ENCODE measurements around the gene MVD. TPM values are rescaled to one million over a fixed set of nuclear protein-coding genes. Genes with fewer than 3 reads are reported as not detected.

Gene MVD
- total and polyA plus RNA-seq, 2 of the 13 experiments (the other 11 are each of a cell fraction or from before 2014, with no cell fraction given) = 28.1 to 187 TPM

- TF ChIP-seq ZNF784 (CRISPR knock-in tag; IDR thresholded peaks at IDR 0.05; ENCODE audit: borderline replicate concordance) (no peak), TFAP4 (IDR thresholded peaks at IDR 0.05; ENCODE audit: borderline replicate concordance, low read depth) (peak; percentile 29; the same call in 1 of the 2 replicates), SALL2 (CRISPR knock-in tag; IDR thresholded peaks at IDR 0.05) (0 out of 2 replicates have a peak, but pooled peaks have one; percentile 26), DNMT1 (CRISPR knock-in tag; IDR thresholded peaks at IDR 0.05) (no peak), SP1 (IDR thresholded peaks at IDR 0.05) (no peak), SP1 (CRISPR knock-in tag; IDR thresholded peaks at IDR 0.05) (peak; percentile 30; the same call in 1 of the 2 replicates), HOXA9 (CRISPR knock-in tag; IDR thresholded peaks at IDR 0.05; ENCODE audit: borderline replicate concordance) (0 out of 2 replicates have a peak, but pooled peaks have one; percentile 53), KDM3A (CRISPR knock-in tag; IDR thresholded peaks at IDR 0.05; ENCODE audit: low read depth) (0 out of 2 replicates have a peak, but pooled peaks have one; percentile 66), LCORL (IDR thresholded peaks at IDR 0.05) (no peak), LCORL (CRISPR knock-in tag; IDR thresholded peaks at IDR 0.05) (no peak; the same call in 1 of the 2 replicates), TEAD2 (CRISPR knock-in tag; IDR thresholded peaks at IDR 0.05) (no peak), ZNF83 (CRISPR knock-in tag; IDR thresholded peaks at IDR 0.05; ENCODE audit: borderline replicate concordance) (no peak; the same call in 1 of the 2 replicates), JDP2 (CRISPR knock-in tag; IDR thresholded peaks at IDR 0.05; ENCODE audit: borderline replicate concordance) (no peak), CBFB (CRISPR knock-in tag; IDR thresholded peaks at IDR 0.05) (peak; percentile 28; the same call in 1 of the 2 replicates), MXI1 (IDR thresholded peaks at IDR 0.05; ENCODE audit: borderline replicate concordance, low read depth, low read length) (0 out of 3 replicates have a peak, but pooled peaks have one; percentile 15), ZMAT3 (CRISPR knock-in tag; conservative IDR thresholded peaks at IDR 0.05) (no peak), ZNF280D (CRISPR knock-in tag; IDR thresholded peaks at IDR 0.05) (no peak), ZBTB34 (CRISPR knock-in tag; IDR thresholded peaks at IDR 0.05) (no peak), ZNF619 (CRISPR knock-in tag; IDR thresholded peaks at IDR 0.05) (no peak), RBM22 (optimal IDR thresholded peaks at IDR 0.05; ENCODE audit: low read length) (no peak), SIX4 (CRISPR knock-in tag; IDR thresholded peaks at IDR 0.05) (no peak)
Observed at GRCh38 chr16:88681084-88681680, 18.3 kb upstream of the MVD start (continued).

All from HepG2 (cell line).